MV-4-11 (cell line): ENCODE results near the gene FBXL3.

Experiments used
- DNase-seq: peaks from one replicate; lab custom pipeline; 2025; lab: John Stamatoyannopoulos, UW

Gene FBXL3

GRCh38 chr13:77026861-77027621 lies at the start of gene FBXL3:
TSS of gene FBXL3 (minus strand) at chr13:77027159. CDS start at chr13:77021860, 5,299 bp downstream.
- peak; percentile 43 for DNase-seq

GRCh38 chr13:77067519-77067918 lies 40.6 kb upstream of the FBXL3 start:
- no peak for DNase-seq

GRCh38 chr13:77065461-77066147 lies 38.6 kb upstream of the FBXL3 start:
- DNase-seq, result peak; percentile 74

- no peak for DNase-seq
Observed at GRCh38 chr13:77062097-77062496, 35.1 kb upstream of the FBXL3 start.

DNA sequence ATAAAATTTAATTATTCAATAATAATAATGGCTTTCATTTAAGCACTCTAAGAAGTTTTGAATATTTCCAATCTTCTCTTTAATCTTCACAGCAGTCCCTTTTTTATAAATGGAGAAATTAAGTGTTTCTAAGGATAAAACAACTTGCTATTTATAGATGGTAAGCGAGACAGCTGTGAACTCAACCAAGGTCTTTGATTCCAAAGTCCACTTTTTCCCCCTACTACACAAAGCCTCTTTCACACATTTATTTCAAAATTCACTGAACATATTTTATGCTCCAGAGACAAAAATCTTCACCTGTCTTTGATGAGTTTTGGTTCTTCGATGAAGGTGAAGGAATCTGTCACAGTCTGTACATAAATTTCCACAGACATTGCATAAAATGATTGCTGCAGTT lies 34.4 kb upstream of the FBXL3 start:
- no peak for DNase-seq

DNA sequence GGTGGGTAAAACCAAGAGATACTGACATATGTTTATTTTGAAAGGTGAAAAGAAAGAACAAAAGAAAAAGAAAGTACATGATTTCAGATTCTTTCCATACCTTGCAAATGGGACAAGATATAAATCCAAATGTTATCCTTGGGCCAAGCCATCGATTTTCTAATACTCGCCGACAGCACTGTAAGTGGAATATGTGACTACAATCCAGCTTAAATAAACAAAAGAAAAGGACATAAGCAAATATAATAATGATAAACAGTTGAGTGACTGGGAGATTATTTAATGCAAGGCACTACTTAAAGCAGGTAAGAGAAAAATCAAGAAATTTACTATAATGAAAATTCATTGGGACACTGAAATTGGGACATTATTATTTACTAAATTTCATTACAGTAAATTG lies 29.9 kb upstream of the FBXL3 start:
- no peak for DNase-seq

DNA sequence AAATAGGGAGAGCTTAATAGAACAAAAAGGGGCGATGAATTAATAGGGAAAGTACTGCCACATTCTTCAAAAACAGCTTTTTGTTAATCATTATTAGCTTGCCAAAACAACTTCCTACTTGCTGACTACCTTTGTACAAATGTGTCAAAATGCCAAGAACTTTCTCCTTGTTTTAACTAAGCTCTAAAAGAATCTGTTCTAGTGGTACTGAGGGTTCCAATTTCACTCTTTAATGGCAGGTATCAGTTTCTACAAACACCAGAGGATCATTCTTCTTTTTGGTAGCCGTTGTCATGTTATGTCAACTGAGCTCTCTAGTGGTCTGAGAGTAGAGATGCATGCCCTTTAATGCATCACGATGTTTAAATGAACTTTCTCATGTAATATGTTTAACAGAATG lies 29.4 kb upstream of the FBXL3 start:
- DNase-seq, result no peak

DNA sequence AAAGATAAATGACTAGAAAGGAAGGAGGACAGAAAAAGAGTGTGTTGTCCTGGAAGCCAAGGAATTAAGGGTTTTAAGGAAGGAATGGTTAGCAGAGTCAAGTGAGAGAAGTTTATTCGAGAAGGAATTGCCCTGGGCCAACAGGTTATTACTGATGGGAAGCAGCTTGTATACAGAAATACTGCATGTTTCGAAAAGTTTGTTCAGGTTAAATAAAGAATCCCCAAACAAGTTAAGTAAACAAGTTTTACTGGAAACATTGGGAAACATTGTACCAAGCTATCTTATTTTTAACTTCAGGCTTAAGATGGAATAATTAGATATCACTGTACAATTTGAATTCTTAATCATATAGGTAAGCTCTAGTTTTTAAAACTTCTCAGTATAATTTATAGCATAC lies 28.2 kb upstream of the FBXL3 start:
- no peak for DNase-seq

- no peak for DNase-seq
Observed at GRCh38 chr13:77053192-77053591, 26.2 kb upstream of the FBXL3 start.

- peak; percentile 55 for DNase-seq
Observed at GRCh38 chr13:77048681-77049080, 21.7 kb upstream of the FBXL3 start.

- DNase-seq, result no peak
Observed at GRCh38 chr13:77047649-77048343, 20.8 kb upstream of the FBXL3 start.

- peak; percentile 61 for DNase-seq
Observed at GRCh38 chr13:77042566-77043177, 15.7 kb upstream of the FBXL3 start.

DNA sequence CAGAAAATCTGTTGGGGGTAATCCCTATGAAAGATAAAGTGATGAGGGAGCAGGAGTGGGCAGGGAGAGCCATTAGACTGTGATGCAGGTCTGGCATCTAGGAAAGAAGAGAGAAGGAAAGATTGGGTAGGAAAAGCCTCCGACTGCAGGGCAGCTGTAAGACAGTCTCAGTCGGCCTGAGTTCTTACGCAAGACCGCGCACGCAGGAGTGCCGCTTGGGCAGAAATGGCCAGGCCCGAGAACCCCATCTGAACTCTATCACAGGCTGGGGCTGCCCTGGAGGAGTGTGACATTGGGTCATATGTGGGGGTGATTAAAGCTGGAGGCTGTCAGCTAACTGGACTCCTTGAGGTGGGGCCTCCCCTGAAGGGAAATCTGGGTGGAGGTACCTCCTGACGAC lies 13.9 kb upstream of the FBXL3 start:
- no peak for DNase-seq

GRCh38 chr13:77040076-77040475 lies 13.1 kb upstream of the FBXL3 start:
- no peak for DNase-seq

DNA sequence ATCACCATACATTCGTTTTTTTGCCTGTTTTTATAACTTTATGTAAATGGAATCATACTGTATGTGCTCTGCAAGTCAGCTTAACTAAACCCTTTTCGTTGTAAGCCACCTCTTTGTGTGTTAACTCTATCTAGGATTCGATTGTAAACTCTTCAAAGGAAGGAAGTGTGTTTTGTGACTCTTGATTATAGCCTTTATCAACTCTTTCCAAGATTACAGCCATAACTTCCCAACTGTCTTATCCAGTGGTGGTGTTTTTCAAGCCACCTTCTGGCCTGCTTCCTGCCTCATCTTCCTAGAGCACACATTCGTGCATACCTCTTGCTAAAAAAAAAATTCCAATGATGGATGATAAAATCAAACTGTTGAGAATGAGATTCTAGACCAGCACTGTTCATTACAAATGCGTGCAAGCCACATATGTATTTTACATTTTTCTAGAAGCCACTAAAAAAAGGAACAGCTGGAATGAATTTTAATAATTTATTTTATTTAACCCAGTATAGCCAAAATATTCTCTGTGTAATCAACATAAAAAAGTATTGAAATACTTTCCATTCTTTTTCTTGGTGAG lies 12.0 kb upstream of the FBXL3 start:
- no peak for DNase-seq

GRCh38 chr13:77036279-77036678 lies 9.3 kb upstream of the FBXL3 start:
- DNase-seq, result no peak

DNA sequence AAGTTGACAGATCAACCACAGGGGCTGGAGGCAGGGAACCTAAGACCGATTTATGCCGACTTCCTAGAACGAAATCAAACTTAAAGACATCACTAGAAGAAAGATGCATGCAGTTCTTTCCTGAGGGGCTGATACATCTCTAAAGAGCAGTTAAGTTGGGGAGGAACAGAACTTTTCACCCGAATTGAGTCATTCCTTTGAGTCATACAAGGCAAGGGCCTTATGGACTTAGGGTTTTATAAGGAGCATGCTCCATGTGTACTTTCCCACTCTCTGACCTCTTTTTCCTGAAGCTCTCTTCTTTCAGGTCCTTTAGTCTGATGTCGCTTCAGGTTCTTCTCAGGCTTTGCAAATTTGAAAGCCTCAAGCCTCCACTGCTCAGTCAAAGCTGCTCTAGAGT lies 7.9 kb upstream of the FBXL3 start:
- DNase-seq, result no peak

- DNase-seq, result no peak
Observed at GRCh38 chr13:77033717-77034302, 6.9 kb upstream of the FBXL3 start.

GRCh38 chr13:77031656-77032243 lies 4.8 kb upstream of the FBXL3 start:
- DNase-seq, result no peak

DNA sequence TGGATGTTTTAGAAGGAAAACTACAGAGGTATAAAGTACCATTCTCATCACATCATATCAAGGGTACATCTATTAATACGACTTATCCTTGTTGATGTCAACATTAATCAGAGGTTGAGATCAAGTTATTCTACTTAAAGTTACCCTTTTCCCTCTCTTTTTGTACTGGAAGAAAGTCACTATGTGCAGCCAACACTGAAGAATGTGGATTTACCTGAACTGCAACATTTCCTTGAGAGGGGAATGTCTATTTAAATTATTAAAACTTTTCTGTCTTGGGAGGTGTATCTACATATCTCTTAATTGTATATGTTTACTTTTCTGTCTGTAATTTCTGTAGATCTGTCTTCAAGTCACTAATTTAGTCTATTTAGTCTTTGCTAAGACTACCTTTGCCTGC lies 2.5 kb upstream of the FBXL3 start:
- no peak for DNase-seq

GRCh38 chr13:77028202-77028601 lies 1.2 kb upstream of the FBXL3 start:
- DNase-seq, result no peak
